Endothelial cell of umbilical vein (primary cell): ENCODE results near the gene CCR8.

Experiments
- EZH2 ChIP-seq: IDR thresholded peaks from 2 replicates; pipeline ENCODE4 v1.6.1; 2012; ENCODE audit warnings: borderline replicate concordance, low read depth, mild to moderate bottlenecking, moderate library complexity, low read length, inconsistent platforms; ENCODE audit not compliant: severe bottlenecking
- FOS ChIP-seq: IDR thresholded peaks from 2 replicates; pipeline ENCODE4 v1.6.1; 2011; ENCODE audit warnings: mild to moderate bottlenecking, low read length, moderate library complexity, borderline replicate concordance; ENCODE audit not compliant: insufficient read depth
- GATA2 ChIP-seq: IDR thresholded peaks from 2 replicates; pipeline ENCODE4 v1.7.0; 2011; ENCODE audit warnings: low read depth, mild to moderate bottlenecking, moderate library complexity, mixed read lengths, low read length; ENCODE audit not compliant: insufficient read length, insufficient read depth
- JUN ChIP-seq: IDR thresholded peaks from 2 replicates; pipeline ENCODE4 v1.6.1; 2011; ENCODE audit warnings: borderline replicate concordance, low read depth; ENCODE audit not compliant: insufficient read length, insufficient read depth
- MYC ChIP-seq: IDR thresholded peaks from one replicate; pipeline ENCODE4 v1.6.1; 2011; ENCODE audit warnings: mild to moderate bottlenecking, low read depth, low read length
- POLR2A ChIP-seq: IDR thresholded peaks from 2 replicates; pipeline ENCODE4 v1.6.1; 2012; ENCODE audit warnings: low read depth, mild to moderate bottlenecking, control low read depth, low read length
- POLR2AphosphoS5 ChIP-seq: IDR thresholded peaks from 2 replicates; pipeline ENCODE4 v1.6.1; 2012; ENCODE audit warnings: low read depth, mild to moderate bottlenecking, control low read depth, low read length, moderate library complexity; ENCODE audit not compliant: insufficient read depth
- TF ChIP-seq, protein P1 (sequence below), 2 donors: IDR thresholded peaks; 1 replicate in 1 of 2; 2 replicates in 1 of 2; pipeline ENCODE4 v1.5.1; 2011; ENCODE audit warnings: low read length in 2 of 2, mild to moderate bottlenecking in 2 of 2, moderate library complexity in 2 of 2, control low read depth in 1 of 2, inconsistent platforms in 1 of 2, low read depth in 1 of 2; ENCODE audit not compliant: insufficient read depth in 1 of 2; ENCODE audit errors: extremely low read depth in 1 of 2
- TF ChIP-seq, protein P2 (sequence below): IDR thresholded peaks from 2 replicates; pipeline ENCODE4 v1.6.1; 2011; ENCODE audit not compliant: insufficient read depth, insufficient read length

DNA sequence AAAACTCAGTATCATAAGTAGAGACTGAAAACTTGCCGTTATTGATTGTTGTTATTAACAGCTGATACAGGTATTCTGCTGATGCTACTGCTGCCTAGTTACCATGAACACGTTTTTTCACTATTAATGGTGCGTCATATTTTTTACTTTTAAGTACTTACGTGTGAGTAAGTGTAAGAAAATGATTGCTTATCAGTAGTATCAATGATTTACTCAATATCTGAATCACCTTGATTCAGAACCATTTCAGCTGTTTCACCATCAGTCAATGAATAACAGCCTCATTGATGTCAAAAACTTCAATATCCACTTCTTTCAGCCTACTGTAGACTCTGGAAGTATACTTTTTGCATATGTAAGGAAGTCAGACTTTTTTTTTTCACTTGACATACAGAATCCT lies 4.7 kb downstream of the CCR8 start:
- TF ChIP-seq POLR2AphosphoS5 = no peak
- TF ChIP-seq, protein P1, sequence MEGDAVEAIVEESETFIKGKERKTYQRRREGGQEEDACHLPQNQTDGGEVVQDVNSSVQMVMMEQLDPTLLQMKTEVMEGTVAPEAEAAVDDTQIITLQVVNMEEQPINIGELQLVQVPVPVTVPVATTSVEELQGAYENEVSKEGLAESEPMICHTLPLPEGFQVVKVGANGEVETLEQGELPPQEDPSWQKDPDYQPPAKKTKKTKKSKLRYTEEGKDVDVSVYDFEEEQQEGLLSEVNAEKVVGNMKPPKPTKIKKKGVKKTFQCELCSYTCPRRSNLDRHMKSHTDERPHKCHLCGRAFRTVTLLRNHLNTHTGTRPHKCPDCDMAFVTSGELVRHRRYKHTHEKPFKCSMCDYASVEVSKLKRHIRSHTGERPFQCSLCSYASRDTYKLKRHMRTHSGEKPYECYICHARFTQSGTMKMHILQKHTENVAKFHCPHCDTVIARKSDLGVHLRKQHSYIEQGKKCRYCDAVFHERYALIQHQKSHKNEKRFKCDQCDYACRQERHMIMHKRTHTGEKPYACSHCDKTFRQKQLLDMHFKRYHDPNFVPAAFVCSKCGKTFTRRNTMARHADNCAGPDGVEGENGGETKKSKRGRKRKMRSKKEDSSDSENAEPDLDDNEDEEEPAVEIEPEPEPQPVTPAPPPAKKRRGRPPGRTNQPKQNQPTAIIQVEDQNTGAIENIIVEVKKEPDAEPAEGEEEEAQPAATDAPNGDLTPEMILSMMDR (IDR thresholded peaks at IDR 0.05; ENCODE audit: extremely low read depth in 1 of 2, insufficient read depth in 1 of 2, low read depth in 1 of 2, low read length in 2 of 2) = no peak
- TF ChIP-seq POLR2A = no peak
- TF ChIP-seq GATA2 = no peak
- no peak for TF ChIP-seq MYC
- TF ChIP-seq EZH2 = no peak
- TF ChIP-seq, protein P2, sequence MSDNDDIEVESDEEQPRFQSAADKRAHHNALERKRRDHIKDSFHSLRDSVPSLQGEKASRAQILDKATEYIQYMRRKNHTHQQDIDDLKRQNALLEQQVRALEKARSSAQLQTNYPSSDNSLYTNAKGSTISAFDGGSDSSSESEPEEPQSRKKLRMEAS = no peak
- no peak for TF ChIP-seq JUN
- TF ChIP-seq FOS = no peak
